C4-2B (cell line): ENCODE results near the gene MIAT.

Source experiments
- CTCF ChIP-seq: fragments of 450-650 bp; conservative IDR thresholded peaks from 2 replicates; pipeline ENCODE4 v1.5.1; 2017; ENCODE audit warnings: mild to moderate bottlenecking
- ZFX ChIP-seq: fragments of 450-650 bp; IDR thresholded peaks from 2 replicates; pipeline ENCODE4 v1.6.1; 2017

- TF ChIP-seq CTCF = no peak
- TF ChIP-seq ZFX = no peak
These were observed 8.6 kb upstream of the MIAT start for GRCh38 chr22:26648528-26649388.
